ENCODE measurements around the gene UBE3D. TPM values are rescaled to one million over a fixed set of nuclear protein-coding genes. Genes with fewer than 3 reads are reported as not detected.

The UBE3D gene
- total and polyA plus RNA-seq, 2 of the 8 experiments (the other 6 are each of a cell fraction or from before 2014, with no cell fraction given), result 5.7 to 16.3 TPM

- no peak for TF ChIP-seq EZH2 (IDR thresholded peaks at IDR 0.05; ENCODE audit: low read depth, low read length, severe bottlenecking)
- no peak for TF ChIP-seq EGR1 (IDR thresholded peaks at IDR 0.05; ENCODE audit: borderline replicate concordance, low read depth, low read length)
- no peak for TF ChIP-seq GTF2F1 (IDR thresholded peaks at IDR 0.05; ENCODE audit: borderline replicate concordance, low read depth, low read length)
- TF ChIP-seq SUZ12 (IDR thresholded peaks at IDR 0.05; ENCODE audit: low read length), result no peak
- no peak for TF ChIP-seq TAF7 (optimal IDR thresholded peaks at IDR 0.05; ENCODE audit: borderline replicate concordance, low read depth, low read length)
- TF ChIP-seq JUN (IDR thresholded peaks at IDR 0.05; ENCODE audit: low read depth, low read length), result no peak
Observed at GRCh38 chr6:82904860-82905259, 160.8 kb downstream of the UBE3D start (continued).

All from H1 (cell line).